ENCODE data around the gene ARIH1. TPM values are rescaled to one million over a fixed set of nuclear protein-coding genes. Genes with fewer than 3 reads are reported as not detected.

ARIH1 gene
- total RNA-seq, 1 donor from 2014 or later: 176 TPM

DNA sequence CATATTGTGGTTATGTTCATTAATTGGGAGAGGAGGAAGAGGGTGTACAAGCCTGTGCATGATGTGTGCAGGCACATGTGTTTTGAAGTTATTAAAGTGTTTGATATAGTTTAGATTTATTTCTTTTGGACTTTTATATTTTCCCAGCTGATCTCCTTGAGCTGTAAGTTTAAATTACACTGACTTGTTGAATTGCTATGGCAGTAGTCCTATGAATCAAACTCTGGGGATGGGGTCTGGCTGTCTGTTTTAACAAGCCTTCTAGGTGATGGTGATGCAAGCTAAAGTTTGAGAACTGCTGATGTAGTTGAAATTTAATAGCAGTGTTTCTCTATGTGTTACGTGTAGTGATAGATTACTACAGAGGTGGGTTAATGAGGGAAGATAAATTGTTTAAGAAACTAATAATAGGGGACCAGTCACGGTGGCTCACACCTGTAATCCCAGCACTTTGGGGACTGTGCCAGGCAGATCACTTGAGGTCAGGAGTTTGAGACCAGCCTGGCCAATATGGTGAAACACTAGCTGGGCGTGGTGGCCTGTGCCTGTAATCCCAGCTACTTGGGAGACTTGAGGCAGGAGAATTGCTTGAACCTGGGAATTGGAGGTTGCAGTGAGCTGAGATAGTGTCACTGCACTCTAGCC, 7.0 kb downstream of the ARIH1 start:
- intact Hi-C loops (cut with DNase I): no loop called here
- no peak for DNase-seq
- ATAC-seq (ENCODE audit: poor library complexity): no peak

DNA sequence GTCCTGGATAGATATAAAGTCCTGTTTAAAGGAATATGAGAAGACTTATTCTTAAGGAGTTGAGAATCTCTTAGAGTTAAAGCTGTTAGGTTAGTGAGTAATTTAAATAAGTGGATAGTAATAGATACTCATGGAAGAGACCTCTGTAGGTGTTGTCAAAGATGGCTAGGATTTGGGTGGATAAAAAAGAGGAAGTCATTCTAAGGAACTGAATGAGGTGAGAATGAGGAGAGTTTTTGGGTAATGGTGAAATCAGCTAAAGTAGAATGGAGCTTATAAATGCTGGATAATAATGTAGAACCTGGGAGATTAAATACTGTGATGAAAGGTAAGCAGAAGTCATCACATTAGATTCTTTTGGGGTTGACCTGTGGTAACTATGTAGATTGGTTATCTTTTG, 8.1 kb downstream of the ARIH1 start:
- DNase-seq (no peak), ATAC-seq (ENCODE audit: poor library complexity) (no peak)
- intact Hi-C loops (cut with DNase I): no loop called here

GRCh38 chr15:72483279-72483678, 9.1 kb downstream of the ARIH1 start:
- intact Hi-C loops (cut with DNase I): no loop called here
- ATAC-seq (ENCODE audit: poor library complexity): no peak
- DNase-seq: no peak

- ATAC-seq (ENCODE audit: poor library complexity) (no peak), DNase-seq (no peak)
- intact Hi-C loops (cut with DNase I): no loop called here
These were observed 12.0 kb downstream of the ARIH1 start for GRCh38 chr15:72486144-72486543.

DNA sequence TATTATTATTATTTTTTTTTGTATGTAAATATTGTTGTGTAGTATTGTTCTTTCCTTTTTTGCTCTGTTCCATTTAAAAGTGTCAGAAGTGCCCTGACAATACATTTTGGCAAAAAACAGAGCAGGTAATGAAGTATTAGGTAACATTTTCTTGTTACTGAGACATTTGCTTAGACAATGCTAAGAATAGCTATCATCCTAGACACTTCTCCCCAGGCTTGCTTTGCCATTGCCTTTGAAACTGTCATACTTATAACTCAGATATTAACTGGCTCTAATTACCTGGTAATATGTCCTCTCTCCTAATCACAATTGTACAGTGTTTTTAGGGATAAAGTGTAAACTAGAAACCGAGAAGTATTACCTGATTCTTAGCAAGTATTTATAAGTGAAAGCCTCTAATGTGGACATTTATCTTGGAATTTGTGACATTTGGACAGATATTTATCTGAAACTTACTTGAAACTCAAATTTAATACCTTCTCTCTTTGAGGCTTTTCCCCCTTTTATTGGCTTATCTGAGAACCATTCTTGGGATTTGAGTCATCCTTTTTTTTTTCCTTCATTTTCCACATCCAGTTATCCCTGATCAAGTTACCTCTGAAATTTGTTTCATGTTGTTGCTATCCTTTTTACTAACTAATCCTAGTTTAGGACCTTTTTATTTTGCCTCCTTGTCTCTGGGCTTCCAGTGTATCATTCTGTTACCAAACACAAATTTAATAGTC, 13.1 kb downstream of the ARIH1 start:
- ATAC-seq (ENCODE audit: poor library complexity): peak; percentile 32
- DNase-seq: no peak
- intact Hi-C loops (cut with DNase I): no loop called here

DNA sequence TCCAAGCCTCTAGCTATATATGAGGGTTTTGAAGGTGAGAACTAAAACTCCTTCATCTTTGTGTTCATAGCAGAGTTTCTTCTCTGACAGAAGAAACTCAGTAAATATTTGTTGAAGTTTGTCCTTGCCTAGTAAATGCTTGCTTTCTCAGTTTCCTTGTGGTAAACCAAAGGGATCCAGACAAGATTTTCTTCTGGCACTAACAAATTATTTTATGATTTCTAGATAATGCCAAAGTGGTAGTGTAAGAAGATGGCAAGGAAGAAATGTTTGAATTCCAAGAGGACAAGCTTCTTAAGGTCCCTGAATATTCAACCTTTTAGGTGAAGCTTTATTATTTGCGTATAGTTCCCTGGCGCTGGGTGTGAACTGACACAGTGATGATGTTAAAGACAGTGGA, 14.4 kb downstream of the ARIH1 start:
- ATAC-seq (ENCODE audit: poor library complexity): no peak
- no peak for DNase-seq
- intact Hi-C loops (cut with DNase I): no loop called here

- ATAC-seq (ENCODE audit: poor library complexity) (no peak), DNase-seq (no peak)
- intact Hi-C loops (cut with DNase I): no loop called here
These were observed 15.9 kb downstream of the ARIH1 start for GRCh38 chr15:72489943-72490554.

GRCh38 chr15:72491768-72492167, 17.6 kb downstream of the ARIH1 start:
- ATAC-seq (ENCODE audit: poor library complexity) (no peak), DNase-seq (no peak)
- intact Hi-C loops (cut with DNase I): no loop called here

GRCh38 chr15:72492733-72493132, 18.6 kb downstream of the ARIH1 start:
- intact Hi-C loops (cut with DNase I): no loop called here
- ATAC-seq (ENCODE audit: poor library complexity) (no peak), DNase-seq (no peak)

DNA sequence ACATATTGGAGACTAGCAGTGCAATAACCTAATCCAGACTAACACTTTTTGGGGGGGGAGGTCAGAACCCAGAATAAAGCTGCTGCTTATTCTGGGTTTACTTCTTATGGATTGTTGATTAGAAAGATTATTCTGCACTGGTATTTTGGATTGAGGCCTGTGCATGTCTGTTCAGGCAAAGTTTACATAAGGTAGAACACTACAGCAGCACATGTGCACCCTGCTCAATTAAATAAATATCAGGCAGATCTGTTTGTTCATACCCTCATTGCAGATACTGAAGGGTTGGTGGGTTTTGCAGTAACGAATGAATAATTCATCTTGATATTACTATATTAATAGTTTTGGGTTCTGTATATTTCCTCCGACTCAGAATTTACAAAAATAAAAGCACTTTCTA, 19.1 kb downstream of the ARIH1 start:
- no peak for DNase-seq
- intact Hi-C loops (cut with DNase I): no loop called here

DNA sequence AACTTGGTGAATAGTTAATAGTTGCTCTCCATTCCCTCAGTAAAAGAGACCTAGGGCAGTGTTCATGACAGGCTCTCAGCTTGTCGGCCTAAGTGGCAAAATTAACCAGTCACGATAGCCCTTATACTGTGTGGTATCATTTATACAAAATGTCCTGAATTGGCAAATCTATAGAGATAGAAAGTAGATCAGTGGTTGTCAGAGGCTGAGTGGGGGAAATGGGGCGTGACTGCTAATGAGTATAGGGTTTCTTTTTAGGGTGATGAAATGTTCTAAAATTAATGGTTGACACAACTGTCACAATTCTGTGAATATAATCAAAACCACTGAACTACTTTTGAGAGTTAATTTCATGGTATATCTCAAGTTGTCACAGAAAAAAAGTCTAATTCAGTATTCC, 20.9 kb downstream of the ARIH1 start:
- ATAC-seq (ENCODE audit: poor library complexity) (no peak), DNase-seq (no peak)
- intact Hi-C loops (cut with DNase I): no loop called here

More for the DNA sequence above, 19.1 kb downstream of the ARIH1 start:
- no peak for ATAC-seq (ENCODE audit: poor library complexity)

DNA sequence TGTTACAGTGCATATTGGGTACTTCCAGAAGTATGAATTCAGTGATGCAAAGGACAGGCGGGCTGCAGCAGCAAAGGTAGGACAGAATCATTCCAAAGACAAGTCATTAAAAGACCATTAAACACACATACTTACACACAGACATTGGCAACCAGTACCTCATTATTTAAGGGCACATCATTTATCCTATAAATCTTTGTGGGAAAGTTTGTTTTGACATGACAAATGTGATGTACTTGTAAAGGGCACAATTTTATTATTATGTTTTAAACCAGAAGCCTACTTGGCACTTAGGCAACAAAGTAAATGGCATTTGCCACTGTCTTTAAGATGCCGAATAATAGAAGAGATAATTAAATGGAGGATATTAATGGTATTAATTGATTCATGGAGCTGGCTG, 22.7 kb downstream of the ARIH1 start:
- no peak for DNase-seq
- no peak for ATAC-seq (ENCODE audit: poor library complexity)
- intact Hi-C loops (cut with DNase I): no loop called here

GRCh38 chr15:72497402-72497801, 23.3 kb downstream of the ARIH1 start:
- intact Hi-C loops (cut with DNase I): no loop called here
- ATAC-seq (ENCODE audit: poor library complexity) (no peak), DNase-seq (no peak)

- intact Hi-C loops (cut with DNase I): no loop called here
- DNase-seq: no peak
- ATAC-seq (ENCODE audit: poor library complexity): peak; percentile 35
These were observed 28.2 kb downstream of the ARIH1 start for GRCh38 chr15:72502220-72502809.

- ATAC-seq (ENCODE audit: poor library complexity) (no peak), DNase-seq (no peak)
- intact Hi-C loops (cut with DNase I): no loop called here
These were observed 29.0 kb downstream of the ARIH1 start for GRCh38 chr15:72503147-72503546.

- ATAC-seq (ENCODE audit: poor library complexity): no peak
- intact Hi-C loops (cut with DNase I): no loop called here
- no peak for DNase-seq
These were observed 33.4 kb downstream of the ARIH1 start for GRCh38 chr15:72507402-72508092.

GRCh38 chr15:72509484-72509883, 35.4 kb downstream of the ARIH1 start:
- DNase-seq: no peak
- intact Hi-C loops (cut with DNase I): no loop called here
- no peak for ATAC-seq (ENCODE audit: poor library complexity)

GRCh38 chr15:72511536-72511935, 37.4 kb downstream of the ARIH1 start:
- DNase-seq (no peak), ATAC-seq (ENCODE audit: poor library complexity) (no peak)
- intact Hi-C loops (cut with DNase I): no loop called here
